ENCODE data around the gene CORO6.

DNA sequence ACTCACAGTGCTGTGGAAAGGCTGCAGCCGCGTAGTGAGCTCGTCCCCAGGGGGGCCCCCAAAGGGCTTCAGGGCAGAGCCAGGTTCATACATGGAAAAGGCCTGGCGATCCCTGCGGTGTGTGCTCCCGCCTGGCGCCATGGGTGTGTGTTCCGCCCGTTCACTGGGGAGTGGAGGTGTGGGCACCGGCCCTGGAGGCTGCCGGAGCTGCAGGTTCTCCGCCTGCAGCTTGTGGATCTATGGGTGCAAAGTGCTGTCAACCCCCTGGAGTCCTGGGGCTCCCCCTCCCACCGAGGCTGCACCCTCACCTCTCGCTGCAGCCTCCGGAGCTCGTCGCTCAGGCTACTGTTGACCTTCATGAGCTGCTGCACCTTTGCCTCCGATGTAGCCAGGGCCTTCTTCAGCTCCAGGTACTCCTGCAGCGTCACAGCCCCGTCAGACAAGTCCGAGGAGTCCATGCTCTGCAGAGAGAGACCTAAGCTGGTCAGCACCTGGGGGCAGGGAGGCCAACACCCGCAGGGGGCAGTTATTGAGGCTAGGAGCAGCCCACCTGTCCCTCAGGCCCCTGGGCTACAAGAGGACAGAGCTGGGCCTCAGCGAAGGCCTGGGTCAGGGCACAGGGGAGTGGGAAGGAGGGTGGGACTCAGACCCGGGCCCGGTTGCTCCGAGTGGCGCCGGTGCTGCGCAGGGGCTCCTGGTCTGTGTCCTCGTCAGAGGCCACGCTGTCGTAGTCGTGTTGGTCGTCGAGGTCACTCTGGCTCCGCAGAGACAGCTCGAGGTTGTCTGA is 46.3 kb downstream of the CORO6 start:
- TF ChIP-seq POLR2AphosphoS5 (IDR thresholded peaks at IDR 0.05; ENCODE audit: low read depth, low read length) (no peak), TAF1 (IDR thresholded peaks at IDR 0.05; ENCODE audit: borderline replicate concordance, insufficient read depth, low read length) (no peak), SIN3A (IDR thresholded peaks at IDR 0.05; ENCODE audit: borderline replicate concordance, insufficient read depth, low read length) (no peak), FOXP2 (optimal IDR thresholded peaks at IDR 0.05; ENCODE audit: borderline replicate concordance, extremely low read depth, extremely low read length, insufficient read depth) (no peak)
- TF ChIP-seq, protein P1, sequence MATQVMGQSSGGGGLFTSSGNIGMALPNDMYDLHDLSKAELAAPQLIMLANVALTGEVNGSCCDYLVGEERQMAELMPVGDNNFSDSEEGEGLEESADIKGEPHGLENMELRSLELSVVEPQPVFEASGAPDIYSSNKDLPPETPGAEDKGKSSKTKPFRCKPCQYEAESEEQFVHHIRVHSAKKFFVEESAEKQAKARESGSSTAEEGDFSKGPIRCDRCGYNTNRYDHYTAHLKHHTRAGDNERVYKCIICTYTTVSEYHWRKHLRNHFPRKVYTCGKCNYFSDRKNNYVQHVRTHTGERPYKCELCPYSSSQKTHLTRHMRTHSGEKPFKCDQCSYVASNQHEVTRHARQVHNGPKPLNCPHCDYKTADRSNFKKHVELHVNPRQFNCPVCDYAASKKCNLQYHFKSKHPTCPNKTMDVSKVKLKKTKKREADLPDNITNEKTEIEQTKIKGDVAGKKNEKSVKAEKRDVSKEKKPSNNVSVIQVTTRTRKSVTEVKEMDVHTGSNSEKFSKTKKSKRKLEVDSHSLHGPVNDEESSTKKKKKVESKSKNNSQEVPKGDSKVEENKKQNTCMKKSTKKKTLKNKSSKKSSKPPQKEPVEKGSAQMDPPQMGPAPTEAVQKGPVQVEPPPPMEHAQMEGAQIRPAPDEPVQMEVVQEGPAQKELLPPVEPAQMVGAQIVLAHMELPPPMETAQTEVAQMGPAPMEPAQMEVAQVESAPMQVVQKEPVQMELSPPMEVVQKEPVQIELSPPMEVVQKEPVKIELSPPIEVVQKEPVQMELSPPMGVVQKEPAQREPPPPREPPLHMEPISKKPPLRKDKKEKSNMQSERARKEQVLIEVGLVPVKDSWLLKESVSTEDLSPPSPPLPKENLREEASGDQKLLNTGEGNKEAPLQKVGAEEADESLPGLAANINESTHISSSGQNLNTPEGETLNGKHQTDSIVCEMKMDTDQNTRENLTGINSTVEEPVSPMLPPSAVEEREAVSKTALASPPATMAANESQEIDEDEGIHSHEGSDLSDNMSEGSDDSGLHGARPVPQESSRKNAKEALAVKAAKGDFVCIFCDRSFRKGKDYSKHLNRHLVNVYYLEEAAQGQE (IDR thresholded peaks at IDR 0.05; ENCODE audit: insufficient read depth in 1 of 2, low read depth in 2 of 2, low read length in 2 of 2): no peak
